NCI-H69 (cell line): ENCODE data around the gene SLC41A3.
A peak's percentile ranks its signal among the peaks of the same experiment; 100 is the strongest.

Source experiments
- DNase-seq: peaks from one replicate; lab custom pipeline; 2025; lab: John Stamatoyannopoulos, UW

The SLC41A3 gene

DNA sequence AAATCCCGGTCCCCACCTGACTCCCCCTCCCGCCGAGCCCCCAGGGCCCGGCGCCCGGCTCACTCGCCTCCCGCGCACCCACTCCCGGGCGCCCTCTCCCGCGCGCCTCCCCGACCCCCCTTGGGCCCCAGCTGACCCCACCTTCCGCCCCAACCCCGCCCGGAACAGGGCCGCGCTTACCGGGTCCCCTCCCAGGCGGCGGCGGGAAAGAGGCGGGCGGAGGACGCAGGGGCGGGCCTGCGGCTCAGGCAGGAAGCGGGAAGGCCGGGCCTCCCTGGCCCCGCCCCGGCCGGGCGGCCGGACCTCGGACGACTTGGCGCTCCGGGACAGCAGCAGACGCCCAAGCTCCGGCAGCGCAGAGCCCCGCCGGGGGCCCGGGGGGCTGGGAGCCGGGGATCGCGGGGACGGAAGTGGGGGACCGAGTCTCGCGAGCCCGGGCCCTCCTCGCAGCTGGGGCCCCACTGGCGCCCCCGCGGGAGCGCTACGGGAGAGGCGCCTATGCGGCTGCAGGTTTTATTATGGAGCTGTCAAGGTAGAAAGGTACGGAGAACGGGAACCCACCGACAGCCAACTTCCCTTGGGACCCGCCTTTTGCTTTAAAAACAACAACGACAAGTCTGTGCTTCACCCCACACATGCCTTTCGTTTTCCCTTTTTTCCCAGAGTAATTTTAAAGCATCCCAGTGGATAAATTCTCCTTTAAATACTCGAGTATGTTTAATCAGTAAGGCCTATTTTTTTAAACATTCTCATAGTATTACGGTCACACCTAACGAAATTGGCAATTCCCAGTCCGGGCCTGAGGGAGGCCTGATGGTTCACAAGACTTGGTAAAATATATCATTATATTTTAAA is at the start of gene SLC41A3:
Gene SLC41A3, minus strand, starts transcription at position 212 of the 855 bp plus-strand sequence. CDS start 15,905 bp downstream, outside the sequence.
- DNase-seq = peak; percentile 85

DNA sequence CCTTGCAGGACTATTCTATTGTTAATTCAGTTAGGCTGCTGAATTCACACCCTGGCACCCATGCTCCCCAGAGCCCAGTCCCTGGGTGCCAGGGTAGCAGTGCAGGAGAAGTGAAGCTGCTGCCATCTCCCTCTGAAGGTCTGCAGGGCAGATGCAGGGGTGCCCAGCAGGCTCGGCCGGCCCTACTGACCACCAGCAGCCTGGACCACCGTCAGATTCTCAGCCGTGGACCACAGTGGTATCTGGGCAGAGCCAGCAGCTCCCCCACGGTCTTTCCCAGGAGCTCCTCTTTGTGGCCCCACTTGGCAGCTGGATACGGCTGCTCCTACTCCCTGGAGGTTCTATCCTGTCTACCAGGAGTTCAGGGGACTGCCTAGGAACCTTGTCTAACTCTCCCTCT is 49.7 kb upstream of the SLC41A3 start:
- no peak for DNase-seq

DNA sequence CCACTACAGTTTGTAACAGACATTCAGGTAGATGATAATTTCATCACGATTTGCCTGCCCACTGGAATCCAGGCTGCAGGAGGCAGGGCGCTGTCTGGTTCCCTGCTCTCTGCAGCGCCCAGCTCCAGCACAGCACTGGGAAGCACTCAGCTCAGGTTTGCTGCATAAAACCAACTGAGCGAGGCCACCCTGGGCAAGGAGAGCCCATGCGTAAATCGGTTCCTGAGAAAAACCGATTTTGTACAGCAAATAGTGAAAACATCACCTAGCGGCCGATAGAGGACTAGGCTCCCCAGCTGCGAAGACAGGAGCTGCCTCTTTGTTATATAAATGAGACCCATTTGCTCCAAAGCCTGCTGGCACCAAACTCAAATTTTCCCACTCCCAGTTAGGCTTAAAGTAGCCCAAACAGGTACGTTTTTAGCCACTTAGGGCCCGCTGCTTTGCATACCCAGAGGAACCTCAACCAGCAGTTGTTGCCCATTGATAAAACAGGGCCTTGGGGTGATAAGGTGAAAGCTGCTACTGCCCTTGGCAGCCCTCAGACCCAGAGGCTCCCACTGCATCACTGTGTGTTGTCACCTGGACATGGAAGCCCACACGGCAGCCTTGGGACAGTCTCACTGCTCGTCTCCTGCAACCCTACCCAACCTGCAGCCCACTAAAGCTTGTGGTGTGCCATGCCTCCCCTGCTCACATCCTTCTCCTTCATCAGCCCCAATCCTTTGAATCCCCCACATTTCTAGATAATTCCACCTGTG is 49.0 kb upstream of the SLC41A3 start:
- peak; percentile 3 for DNase-seq

DNA sequence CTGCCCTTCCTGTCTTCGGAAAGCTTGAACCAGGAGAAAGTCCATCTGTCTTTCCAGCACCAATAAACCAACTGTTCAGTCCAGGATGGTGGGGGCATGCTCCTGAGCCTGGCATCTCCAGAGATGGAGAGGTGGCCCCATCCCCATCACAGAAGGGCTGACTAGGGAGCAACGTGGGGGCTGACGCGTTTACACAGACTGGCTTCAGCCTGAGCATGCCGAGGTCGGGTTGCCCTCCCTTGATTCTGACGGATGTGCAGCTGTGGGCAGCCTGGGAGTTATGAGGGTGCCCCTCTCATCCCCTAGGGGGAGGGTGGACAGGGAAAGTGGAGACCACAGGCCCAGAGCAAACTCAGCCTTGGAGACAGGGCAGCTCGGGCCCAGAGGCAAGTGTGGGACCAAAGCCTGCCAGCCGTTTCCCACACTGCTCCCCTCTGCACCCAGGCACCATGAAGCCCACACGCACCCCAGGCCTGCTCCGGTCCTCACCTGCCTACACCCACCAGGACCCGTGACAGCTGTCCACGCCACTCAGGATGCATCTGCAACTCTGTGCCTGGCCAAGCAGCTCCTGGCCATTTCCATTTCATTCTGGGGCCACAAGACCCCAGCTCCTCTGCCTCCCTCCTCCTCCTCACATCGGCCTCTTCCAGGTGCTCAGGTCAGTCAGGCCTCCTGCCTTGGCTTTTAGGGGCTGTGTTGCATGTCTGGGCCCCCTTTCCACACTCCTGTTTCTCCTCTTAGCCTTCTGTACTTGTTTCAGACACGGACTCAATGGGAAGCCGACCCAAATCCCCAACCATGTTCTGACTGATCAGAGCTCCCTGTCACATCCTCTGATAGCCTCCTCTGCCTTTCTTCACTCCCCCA is 48.2 kb upstream of the SLC41A3 start:
- no peak for DNase-seq

DNA sequence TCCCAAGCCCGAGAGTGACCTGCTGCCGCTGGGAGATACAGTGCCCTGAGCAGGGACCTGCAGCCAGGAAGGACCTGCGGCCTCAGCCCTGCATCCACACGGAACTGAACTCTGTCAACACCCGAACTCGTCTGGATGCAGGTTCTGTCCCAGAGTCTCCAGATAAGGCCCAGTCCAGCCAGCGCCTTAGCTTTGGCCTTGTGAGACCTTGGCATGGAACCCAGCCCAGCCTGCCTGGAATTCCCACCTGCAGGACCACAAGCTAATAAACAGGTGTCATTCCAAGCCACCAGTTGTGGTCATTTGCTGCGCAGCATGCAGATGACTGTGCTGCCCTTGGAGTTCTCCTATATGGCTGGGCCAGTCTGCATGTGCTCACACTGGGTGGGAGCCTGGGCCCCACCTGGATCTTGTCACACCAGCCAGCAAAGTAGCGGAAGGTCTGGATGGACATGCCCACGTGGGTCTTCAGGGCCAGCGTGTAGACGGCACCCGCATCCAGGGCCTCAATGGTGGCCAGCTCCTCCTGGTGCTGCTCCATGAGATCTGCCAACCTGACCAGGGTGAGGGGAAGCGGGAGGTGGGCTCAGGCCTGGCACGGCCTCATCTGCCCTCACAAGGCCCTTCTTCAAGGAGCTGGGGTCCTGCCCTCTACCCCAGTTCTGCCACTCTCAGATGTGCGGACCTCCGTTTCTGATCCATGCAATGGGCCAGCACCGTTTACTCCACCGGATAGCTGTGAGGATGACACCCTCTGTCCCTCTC is 47.2 kb upstream of the SLC41A3 start:
- DNase-seq = no peak

DNA sequence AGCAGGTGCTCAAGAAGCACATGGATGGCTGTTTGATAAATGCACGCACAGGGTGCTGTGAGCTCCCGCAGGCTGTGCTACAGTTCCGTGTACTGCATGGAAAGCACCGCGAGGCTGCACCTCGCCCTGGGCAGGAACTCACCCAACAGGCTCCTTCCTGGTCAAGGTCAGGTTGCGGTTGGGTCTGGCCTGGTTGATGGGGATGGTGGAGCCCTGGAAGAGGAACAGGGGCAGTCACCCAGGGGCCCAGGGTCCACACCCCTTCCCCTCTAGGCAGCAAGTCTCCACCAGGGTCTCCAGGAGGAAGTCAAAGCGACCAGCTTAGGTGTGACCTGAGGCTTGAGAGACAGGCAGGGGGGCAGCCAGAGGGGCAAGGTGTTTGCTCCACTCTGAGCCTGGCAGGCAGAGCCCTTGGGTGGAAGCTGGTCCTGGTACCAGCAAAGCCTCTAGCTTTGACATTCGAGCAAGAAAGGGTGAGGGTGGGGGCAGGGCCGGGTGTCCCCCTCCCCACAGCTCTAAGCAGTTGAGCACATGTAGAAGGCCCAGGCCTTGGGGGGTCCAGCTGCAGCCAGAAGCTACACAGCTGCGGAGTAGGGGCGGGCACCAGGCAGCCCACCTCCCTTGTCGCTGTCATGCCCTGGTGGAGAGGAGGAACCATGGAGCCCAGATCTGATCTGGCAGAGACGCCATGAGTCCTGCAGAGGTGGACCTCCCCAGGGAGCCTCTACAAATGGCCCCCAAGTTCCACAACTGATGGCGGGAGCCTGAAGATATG is 46.3 kb upstream of the SLC41A3 start:
- DNase-seq = no peak

DNA sequence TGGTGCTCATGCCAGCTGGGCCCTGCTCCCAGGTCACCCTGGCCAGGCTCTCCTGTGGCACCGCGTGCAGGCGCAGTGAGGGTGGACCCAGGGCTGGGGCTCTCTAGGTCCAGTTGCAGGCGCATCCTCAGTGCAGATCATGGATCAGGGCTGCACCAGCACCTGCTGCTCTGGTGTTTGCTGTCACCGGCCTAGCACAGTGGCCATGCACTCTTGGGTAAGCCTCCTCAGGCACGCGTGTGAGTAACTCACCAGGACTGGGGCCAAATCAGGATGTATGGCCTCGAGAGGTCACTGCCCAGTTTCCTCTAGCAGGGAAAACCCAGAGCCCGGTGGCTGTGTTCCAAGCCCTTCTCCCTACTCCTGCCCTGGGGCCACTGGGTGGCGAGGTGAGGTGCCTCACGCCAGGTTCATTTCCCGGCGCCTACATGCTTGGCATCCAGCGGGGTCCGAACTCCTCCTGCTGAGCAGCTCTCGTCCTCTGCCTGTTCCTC is 45.5 kb upstream of the SLC41A3 start:
- DNase-seq = peak; percentile 2

DNA sequence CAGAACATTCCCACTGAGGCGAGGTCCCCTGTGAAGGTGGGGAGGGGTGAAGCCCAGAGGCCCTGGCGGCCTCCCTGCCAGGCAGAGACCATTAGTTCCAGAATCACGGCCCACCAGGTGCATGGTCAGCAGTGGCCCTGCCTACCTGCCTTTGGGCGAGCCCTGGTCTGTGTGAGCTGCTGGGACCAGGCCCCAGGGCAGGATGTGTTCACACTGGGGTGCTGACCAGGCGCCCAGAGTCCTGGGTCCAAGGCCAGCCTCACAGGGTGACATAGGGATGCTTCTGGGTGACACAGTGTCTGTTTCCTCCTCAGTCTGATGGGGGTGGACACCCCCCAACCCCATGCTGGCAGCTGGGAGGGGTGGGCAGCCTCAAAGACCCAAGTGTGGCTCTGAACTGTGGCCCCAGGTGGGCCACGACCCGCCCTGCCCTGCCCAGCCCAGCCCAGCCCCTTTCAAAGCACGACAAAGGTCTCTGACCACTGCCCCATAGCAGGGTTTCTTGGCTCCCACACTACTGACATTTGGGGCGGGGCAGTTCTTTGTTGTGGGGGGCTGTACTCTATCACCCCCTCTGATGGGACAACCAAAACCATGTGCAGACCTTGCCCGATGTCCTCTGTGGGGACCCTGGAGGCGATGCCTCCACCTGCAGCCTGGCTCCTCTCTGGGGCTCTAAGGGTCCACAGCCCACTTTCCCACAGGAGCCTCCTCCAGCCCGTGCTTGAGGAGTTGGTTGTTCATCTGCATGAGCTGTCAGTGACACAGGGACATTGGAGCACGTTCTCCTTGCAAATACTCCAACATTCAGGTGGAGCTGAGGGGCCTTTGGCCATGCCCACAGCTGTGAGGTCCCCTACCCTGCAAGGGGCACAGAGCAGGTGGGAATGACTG is 44.8 kb upstream of the SLC41A3 start:
- no peak for DNase-seq

DNA sequence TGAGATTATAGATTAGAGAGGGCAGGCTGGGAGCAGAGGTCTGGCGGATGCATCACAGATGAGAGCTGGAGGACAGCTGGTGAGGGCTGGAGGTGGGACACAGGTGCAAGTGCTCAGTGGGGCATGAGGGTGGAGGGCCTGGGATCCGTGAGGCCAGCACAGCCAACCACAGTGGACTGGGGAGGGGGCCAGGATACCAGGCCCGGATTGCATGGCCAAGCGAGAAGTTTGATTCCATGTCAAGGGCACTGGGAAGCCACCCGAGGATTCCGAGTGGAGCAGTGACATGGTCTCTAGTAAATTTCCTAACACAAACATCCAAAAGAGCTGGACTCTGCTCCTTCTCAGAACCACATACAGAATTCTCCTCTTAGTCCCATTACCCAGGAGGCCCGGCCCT is 44.0 kb upstream of the SLC41A3 start:
- no peak for DNase-seq

DNA sequence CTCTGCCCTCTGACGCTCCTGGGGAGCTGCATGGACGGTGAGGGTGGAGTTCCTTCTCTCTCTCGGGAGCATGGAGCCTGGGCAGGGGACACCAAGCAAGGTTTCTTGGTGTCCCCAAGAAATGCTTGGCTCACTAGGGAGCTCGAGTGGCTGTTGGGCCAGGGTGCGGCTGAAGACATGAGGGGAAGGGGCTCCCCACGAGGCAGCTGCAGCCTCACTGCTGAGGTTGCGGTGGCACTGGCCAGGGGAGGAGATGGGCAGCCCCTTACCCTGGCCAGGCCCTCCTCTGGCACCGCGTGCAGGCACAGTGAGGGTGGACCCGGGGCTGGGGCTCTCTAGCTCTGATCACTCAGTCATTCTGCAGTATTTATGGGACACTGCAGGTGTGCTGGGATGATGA is 43.5 kb upstream of the SLC41A3 start:
- no peak for DNase-seq

DNA sequence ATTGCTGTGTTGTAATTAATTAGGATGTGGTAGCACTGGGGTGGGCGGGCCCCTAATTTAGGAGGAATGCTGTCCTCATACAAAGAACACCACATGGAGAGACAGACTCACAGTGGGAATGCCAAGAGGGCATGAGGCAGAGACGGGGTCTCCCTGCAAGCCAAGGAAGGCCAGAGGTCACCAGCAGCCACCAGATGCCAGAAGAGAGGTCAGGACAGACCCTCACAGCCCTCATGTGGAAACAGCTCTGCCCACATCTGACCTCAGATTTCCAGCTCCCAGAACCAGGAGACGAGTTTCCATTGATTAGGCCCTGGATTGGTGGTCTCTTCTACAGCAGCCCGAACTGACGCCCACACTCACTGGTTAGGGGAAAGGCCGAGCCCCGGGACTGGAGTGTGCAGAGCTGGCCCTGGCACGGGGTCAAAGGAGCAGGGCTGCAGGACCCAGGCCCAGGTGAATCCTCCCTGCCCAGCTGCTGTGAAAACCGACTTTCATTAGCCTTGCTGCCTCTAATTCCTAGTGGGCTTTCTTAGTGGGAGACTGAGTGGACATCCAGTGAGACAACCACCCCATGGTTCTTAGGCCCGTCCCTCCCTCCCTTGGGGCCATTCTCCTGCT is 43.0 kb upstream of the SLC41A3 start:
- no peak for DNase-seq

DNA sequence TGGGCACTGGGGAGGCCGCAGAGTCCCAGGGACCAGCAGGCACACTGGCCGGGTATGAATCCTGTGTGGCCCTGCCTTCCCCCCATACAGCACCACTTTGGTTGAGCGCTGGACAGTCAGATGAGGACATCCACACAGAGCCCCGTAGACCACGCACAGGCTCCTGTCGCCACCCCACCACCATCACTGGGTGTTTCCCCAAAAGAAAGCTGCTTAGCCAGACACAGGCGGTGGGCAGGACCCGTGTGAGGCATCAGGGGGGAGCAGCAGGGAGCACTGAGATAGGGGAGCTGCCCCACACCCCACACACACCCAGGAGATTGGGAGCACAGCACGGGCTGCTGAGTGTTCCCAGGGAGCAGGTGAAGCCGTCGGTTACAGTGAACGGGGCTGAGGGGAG is 42.4 kb upstream of the SLC41A3 start:
- DNase-seq = no peak

DNA sequence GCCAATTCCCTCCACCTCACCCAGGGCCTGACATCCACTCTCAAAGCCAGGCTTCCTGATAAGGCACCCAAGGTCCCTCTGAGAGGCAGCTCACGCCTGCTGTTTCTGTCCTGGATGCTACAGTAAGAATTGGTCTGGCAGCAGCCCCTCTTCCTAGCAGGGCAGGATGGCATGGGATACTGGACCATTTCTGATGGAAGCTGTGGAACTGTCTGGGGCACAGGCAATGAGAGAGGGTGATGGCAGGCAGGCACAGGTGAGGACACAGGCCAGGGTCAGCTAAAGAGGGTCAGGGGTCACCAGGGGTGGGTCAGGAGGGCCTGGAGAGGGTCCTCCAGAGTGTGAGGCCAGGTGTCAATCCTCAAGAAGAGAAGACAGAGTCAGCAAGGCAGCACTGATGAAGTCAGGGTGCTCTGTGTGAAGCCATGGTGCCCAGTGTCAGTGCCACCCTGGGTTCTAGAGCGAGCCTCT is 41.9 kb upstream of the SLC41A3 start:
- no peak for DNase-seq

DNA sequence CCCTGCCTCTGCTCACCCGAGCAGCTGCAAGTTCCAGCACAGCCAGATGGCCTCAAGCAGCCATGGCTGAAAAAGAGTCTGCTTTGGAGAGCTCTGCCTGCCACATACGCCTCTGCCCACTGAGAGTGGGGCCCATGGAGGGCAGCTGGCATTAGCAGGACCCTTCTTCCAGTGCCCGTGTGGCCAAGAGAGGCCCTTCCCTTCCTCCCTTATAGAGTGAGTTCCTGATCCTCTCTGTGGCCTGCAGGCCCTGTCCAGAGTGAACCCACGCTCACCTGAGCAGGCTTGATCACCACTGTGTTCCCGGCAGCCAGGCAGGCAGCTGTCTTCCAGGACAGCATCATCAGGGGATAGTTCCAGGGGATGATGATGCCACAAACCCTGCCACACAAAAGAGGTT is 41.4 kb upstream of the SLC41A3 start:
- no peak for DNase-seq

DNA sequence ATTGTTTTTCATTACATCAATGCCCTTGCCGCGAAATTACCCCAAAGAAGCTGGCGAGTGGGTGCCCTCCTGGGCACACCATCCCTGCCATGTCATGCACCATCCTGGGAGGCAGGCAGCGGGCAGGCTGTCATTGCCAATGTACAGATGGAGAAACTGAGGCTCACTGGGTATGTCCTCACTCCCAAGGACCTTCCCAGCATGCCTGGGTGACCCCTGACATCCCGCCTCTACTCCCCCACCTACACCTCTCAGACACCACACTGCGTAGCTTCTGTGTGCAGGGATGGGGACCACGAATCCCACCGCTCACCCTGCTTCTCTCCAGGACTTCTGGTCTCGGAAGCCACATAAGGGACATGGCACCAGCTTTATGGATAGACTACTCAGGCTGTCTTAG is 41.0 kb upstream of the SLC41A3 start:
- DNase-seq = no peak

DNA sequence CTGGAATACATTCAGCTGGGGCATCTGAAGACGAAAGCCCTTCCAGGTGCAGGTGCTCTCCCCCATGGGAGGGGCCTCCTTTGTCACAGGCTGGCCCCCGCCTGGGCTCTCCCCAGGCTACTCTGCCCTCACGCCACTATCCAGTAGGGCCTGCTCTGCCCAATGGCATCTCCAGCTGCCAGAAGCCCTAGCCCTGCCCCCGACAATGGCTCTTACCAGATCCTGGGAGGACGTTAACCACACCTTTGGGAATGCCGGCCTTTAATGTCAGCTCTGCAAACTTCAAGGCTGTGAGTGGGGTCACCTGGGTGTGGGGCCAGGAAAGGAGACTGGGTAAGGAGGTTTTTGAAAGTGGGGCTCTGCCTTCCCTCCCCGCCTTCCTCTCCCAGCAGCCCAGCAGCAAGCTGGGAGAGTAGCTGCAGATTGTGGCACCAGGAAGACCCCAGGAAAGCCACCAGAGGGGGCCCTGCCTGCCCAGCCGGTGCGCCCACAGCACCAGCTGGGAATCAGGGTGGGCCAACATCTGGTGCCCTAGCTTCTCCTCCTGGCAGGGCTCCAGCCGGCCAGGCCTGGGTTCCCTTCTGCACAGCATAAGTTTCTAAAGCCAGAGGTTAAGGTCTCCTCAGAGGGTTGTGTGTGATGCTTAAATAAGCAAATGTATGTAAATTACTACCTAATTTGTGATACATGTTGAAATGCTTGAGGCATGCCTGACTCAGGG is 40.4 kb upstream of the SLC41A3 start:
- DNase-seq = peak; percentile 45

DNA sequence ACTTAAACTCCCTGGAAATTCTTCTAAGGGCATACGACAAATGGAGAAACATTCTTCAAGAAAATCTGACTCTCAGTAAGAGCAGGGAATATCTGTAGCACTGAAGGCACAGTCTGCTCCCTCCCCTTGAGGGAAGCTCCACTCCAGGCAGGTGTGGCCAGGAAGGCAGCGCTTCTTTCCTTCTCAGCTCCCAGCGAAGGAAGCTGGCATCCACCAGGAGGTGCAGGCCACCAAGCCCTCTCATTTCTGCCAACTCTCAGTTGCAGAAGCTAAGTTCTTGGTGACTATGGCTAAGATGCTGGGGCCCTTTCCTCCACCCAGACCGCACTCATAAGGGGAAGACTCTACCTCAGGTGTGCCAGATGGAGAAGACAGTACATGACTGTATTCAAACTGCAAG is 37.7 kb upstream of the SLC41A3 start:
- no peak for DNase-seq

DNA sequence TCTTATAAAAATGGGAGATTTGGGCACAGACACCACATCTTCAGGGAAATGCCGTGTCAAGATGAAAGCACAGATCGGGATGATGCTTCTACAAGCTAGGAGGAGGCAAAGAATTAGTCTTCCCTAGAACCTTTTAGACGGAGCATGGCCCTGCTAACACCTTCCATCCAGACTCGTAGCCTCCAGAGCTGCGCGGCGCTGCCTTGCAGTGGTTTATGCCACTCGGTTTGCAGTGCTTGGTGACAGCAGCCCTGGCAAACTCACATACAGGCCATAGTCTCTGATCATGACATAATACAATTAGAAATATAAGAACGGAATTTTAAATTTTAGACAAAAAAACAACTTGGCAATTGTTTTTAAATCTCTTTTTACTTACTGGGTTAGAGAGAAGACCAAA is 37.1 kb upstream of the SLC41A3 start:
- no peak for DNase-seq
